ENCODE data around the gene DENND1A.
A peak's percentile ranks its signal among the peaks of the same experiment; 100 is the strongest.

The DENND1A gene

GRCh38 chr9:123445116-123445515, 484.8 kb downstream of the DENND1A start:
- H3K36me3 ChIP-seq (ENCODE audit: insufficient read depth, insufficient read length, low read length), result no peaks in the 10 kb centered on the region
- no peak for DNase-seq (ENCODE audit: low read depth, low spot score)

GRCh38 chr9:123441769-123442168, 488.2 kb downstream of the DENND1A start:
- Histone ChIP-seq H3K36me3 (ENCODE audit: insufficient read depth, insufficient read length, low read length) (no peaks in the 10 kb centered on the region), H3K4me1 (ENCODE audit: insufficient read depth, insufficient read length) (peaks cover 10% of the 10 kb centered on the region), H3K27me3 (ENCODE audit: insufficient read depth, insufficient read length) (no peaks in the 10 kb centered on the region), H3K9ac (ENCODE audit: insufficient read length, low read depth) (no peak overlapping the region), H3K4me3 (ENCODE audit: insufficient read length, low read depth) (no peak overlapping the region), H3K9me3 (ENCODE audit: insufficient read depth, low read length) (no peaks in the 10 kb centered on the region)
- DNase-seq (ENCODE audit: low read depth, low spot score), result no peak
- no peak for TF ChIP-seq YY1 (IDR thresholded peaks at IDR 0.05; ENCODE audit: insufficient read depth, insufficient read length)
- no peak for TF ChIP-seq ZNF274 (IDR thresholded peaks at IDR 0.05; ENCODE audit: low read depth, low read length)
- TF ChIP-seq SUZ12 (IDR thresholded peaks at IDR 0.05; ENCODE audit: extremely low read depth, insufficient read depth, insufficient read length), result no peak

More at GRCh38 chr9:123445116-123445515, 484.8 kb downstream of the DENND1A start:
- TF ChIP-seq SUZ12 (IDR thresholded peaks at IDR 0.05; ENCODE audit: extremely low read depth, insufficient read depth, insufficient read length) (no peak), YY1 (IDR thresholded peaks at IDR 0.05; ENCODE audit: insufficient read depth, insufficient read length) (no peak), ZNF274 (IDR thresholded peaks at IDR 0.05; ENCODE audit: low read depth, low read length) (no peak)
- Histone ChIP-seq H3K4me3 (ENCODE audit: insufficient read length, low read depth) (no peak overlapping the region), H3K9me3 (ENCODE audit: insufficient read depth, low read length) (no peaks in the 10 kb centered on the region), H3K4me1 (ENCODE audit: insufficient read depth, insufficient read length) (peaks cover 10% of the 10 kb centered on the region), H3K9ac (ENCODE audit: insufficient read length, low read depth) (no peak overlapping the region), H3K27me3 (ENCODE audit: insufficient read depth, insufficient read length) (no peaks in the 10 kb centered on the region)

GRCh38 chr9:123440256-123440655, 489.7 kb downstream of the DENND1A start:
- TF ChIP-seq ZNF274 (IDR thresholded peaks at IDR 0.05; ENCODE audit: low read depth, low read length) (no peak), SUZ12 (IDR thresholded peaks at IDR 0.05; ENCODE audit: extremely low read depth, insufficient read depth, insufficient read length) (no peak), YY1 (IDR thresholded peaks at IDR 0.05; ENCODE audit: insufficient read depth, insufficient read length) (no peak)
- Histone ChIP-seq H3K27me3 (ENCODE audit: insufficient read depth, insufficient read length) (no peaks in the 10 kb centered on the region), H3K9me3 (ENCODE audit: insufficient read depth, low read length) (no peaks in the 10 kb centered on the region), H3K4me3 (ENCODE audit: insufficient read length, low read depth) (no peak overlapping the region), H3K9ac (ENCODE audit: insufficient read length, low read depth) (no peak overlapping the region), H3K36me3 (ENCODE audit: insufficient read depth, insufficient read length, low read length) (no peaks in the 10 kb centered on the region), H3K4me1 (ENCODE audit: insufficient read depth, insufficient read length) (peaks cover 9% of the 10 kb centered on the region)
- DNase-seq (ENCODE audit: low read depth, low spot score), result no peak

GRCh38 chr9:123438821-123439220, 491.1 kb downstream of the DENND1A start:
- H3K4me3 ChIP-seq (ENCODE audit: insufficient read length, low read depth), result no peak overlapping the region
- TF ChIP-seq ZNF274 (IDR thresholded peaks at IDR 0.05; ENCODE audit: low read depth, low read length) (no peak), YY1 (IDR thresholded peaks at IDR 0.05; ENCODE audit: insufficient read depth, insufficient read length) (no peak), SUZ12 (IDR thresholded peaks at IDR 0.05; ENCODE audit: extremely low read depth, insufficient read depth, insufficient read length) (no peak)
- H3K36me3 ChIP-seq (ENCODE audit: insufficient read depth, insufficient read length, low read length), result no peaks in the 10 kb centered on the region
- H3K9me3 ChIP-seq (ENCODE audit: insufficient read depth, low read length), result no peaks in the 10 kb centered on the region
- H3K27me3 ChIP-seq (ENCODE audit: insufficient read depth, insufficient read length), result no peaks in the 10 kb centered on the region
- H3K9ac ChIP-seq (ENCODE audit: insufficient read length, low read depth), result peak overlapping the region; percentile 24
- peaks cover 6% of the 10 kb centered on the region for H3K4me1 ChIP-seq (ENCODE audit: insufficient read depth, insufficient read length)
- peak; percentile 86 for DNase-seq (ENCODE audit: low read depth, low spot score)

- no peaks in the 10 kb centered on the region for H3K36me3 ChIP-seq (ENCODE audit: insufficient read depth, insufficient read length, low read length)
- no peak for DNase-seq (ENCODE audit: low read depth, low spot score)
- H3K4me3 ChIP-seq (ENCODE audit: insufficient read length, low read depth), result no peak overlapping the region
- no peaks in the 10 kb centered on the region for H3K9me3 ChIP-seq (ENCODE audit: insufficient read depth, low read length)
- peaks cover 6% of the 10 kb centered on the region for H3K4me1 ChIP-seq (ENCODE audit: insufficient read depth, insufficient read length)
- H3K9ac ChIP-seq (ENCODE audit: insufficient read length, low read depth), result no peak overlapping the region
- TF ChIP-seq YY1 (IDR thresholded peaks at IDR 0.05; ENCODE audit: insufficient read depth, insufficient read length) (no peak), SUZ12 (IDR thresholded peaks at IDR 0.05; ENCODE audit: extremely low read depth, insufficient read depth, insufficient read length) (no peak), ZNF274 (IDR thresholded peaks at IDR 0.05; ENCODE audit: low read depth, low read length) (no peak)
- no peaks in the 10 kb centered on the region for H3K27me3 ChIP-seq (ENCODE audit: insufficient read depth, insufficient read length)
Observed at GRCh38 chr9:123438321-123438720, 491.6 kb downstream of the DENND1A start.

- no peak for DNase-seq (ENCODE audit: low read depth, low spot score)
- no peaks in the 10 kb centered on the region for H3K9me3 ChIP-seq (ENCODE audit: insufficient read depth, low read length)
- no peaks in the 10 kb centered on the region for H3K36me3 ChIP-seq (ENCODE audit: insufficient read depth, insufficient read length, low read length)
- no peak overlapping the region for H3K4me3 ChIP-seq (ENCODE audit: insufficient read length, low read depth)
- TF ChIP-seq SUZ12 (IDR thresholded peaks at IDR 0.05; ENCODE audit: extremely low read depth, insufficient read depth, insufficient read length), result no peak
- TF ChIP-seq YY1 (IDR thresholded peaks at IDR 0.05; ENCODE audit: insufficient read depth, insufficient read length), result no peak
- no peak for TF ChIP-seq ZNF274 (IDR thresholded peaks at IDR 0.05; ENCODE audit: low read depth, low read length)
- H3K9ac ChIP-seq (ENCODE audit: insufficient read length, low read depth), result no peak overlapping the region
- peaks cover 6% of the 10 kb centered on the region for H3K4me1 ChIP-seq (ENCODE audit: insufficient read depth, insufficient read length)
- no peaks in the 10 kb centered on the region for H3K27me3 ChIP-seq (ENCODE audit: insufficient read depth, insufficient read length)
Observed at GRCh38 chr9:123437201-123437600, 492.7 kb downstream of the DENND1A start.

- no peaks in the 10 kb centered on the region for H3K36me3 ChIP-seq (ENCODE audit: insufficient read depth, insufficient read length, low read length)
- peaks cover 6% of the 10 kb centered on the region for H3K4me1 ChIP-seq (ENCODE audit: insufficient read depth, insufficient read length)
- H3K9ac ChIP-seq (ENCODE audit: insufficient read length, low read depth), result no peak overlapping the region
- H3K9me3 ChIP-seq (ENCODE audit: insufficient read depth, low read length), result no peaks in the 10 kb centered on the region
- H3K27me3 ChIP-seq (ENCODE audit: insufficient read depth, insufficient read length), result no peaks in the 10 kb centered on the region
- no peak overlapping the region for H3K4me3 ChIP-seq (ENCODE audit: insufficient read length, low read depth)
- TF ChIP-seq SUZ12 (IDR thresholded peaks at IDR 0.05; ENCODE audit: extremely low read depth, insufficient read depth, insufficient read length) (no peak), ZNF274 (IDR thresholded peaks at IDR 0.05; ENCODE audit: low read depth, low read length) (no peak), YY1 (IDR thresholded peaks at IDR 0.05; ENCODE audit: insufficient read depth, insufficient read length) (no peak)
- DNase-seq (ENCODE audit: low read depth, low spot score), result no peak
Observed at GRCh38 chr9:123435471-123435870, 494.5 kb downstream of the DENND1A start.

All from NT2/D1 (cell line).